ENCODE results near the gene FOCAD.

Gene FOCAD

GRCh38 chr9:20805766-20806165, 121.7 kb downstream of the FOCAD start:
- Histone ChIP-seq H3K9me3 (ENCODE audit: low read depth, low read length) (no peaks in the 10 kb centered on the region), H3K4me3 (no peak overlapping the region), H3K27ac (no peak overlapping the region), H3K36me3 (ENCODE audit: insufficient read depth, low read length) (no peaks in the 10 kb centered on the region), H3K9ac (ENCODE audit: insufficient read length) (no peak overlapping the region)
- no peak for DNase-seq (ENCODE audit: low read depth, low spot score)
- TF ChIP-seq FOXP2 (optimal IDR thresholded peaks at IDR 0.05; ENCODE audit: control extremely low read depth, extremely low read length, insufficient read depth) = no peak
- TF ChIP-seq EZH2 (IDR thresholded peaks at IDR 0.05) = no peak
- no peak for TF ChIP-seq POLR2AphosphoS5 (IDR thresholded peaks at IDR 0.05; ENCODE audit: borderline replicate concordance, low read depth, low read length)

GRCh38 chr9:20808002-20808401, 123.9 kb downstream of the FOCAD start:
- no peak overlapping the region for H3K4me3 ChIP-seq
- H3K27ac ChIP-seq = no peak overlapping the region
- H3K36me3 ChIP-seq (ENCODE audit: insufficient read depth, low read length) = no peaks in the 10 kb centered on the region
- H3K9me3 ChIP-seq (ENCODE audit: low read depth, low read length) = no peaks in the 10 kb centered on the region
- no peak overlapping the region for H3K9ac ChIP-seq (ENCODE audit: insufficient read length)
- no peak for DNase-seq (ENCODE audit: low read depth, low spot score)
- TF ChIP-seq POLR2AphosphoS5 (IDR thresholded peaks at IDR 0.05; ENCODE audit: borderline replicate concordance, low read depth, low read length) (no peak), EZH2 (IDR thresholded peaks at IDR 0.05) (no peak), FOXP2 (optimal IDR thresholded peaks at IDR 0.05; ENCODE audit: control extremely low read depth, extremely low read length, insufficient read depth) (no peak)

GRCh38 chr9:20811872-20812271, 127.8 kb downstream of the FOCAD start:
- TF ChIP-seq POLR2AphosphoS5 (IDR thresholded peaks at IDR 0.05; ENCODE audit: borderline replicate concordance, low read depth, low read length) = no peak
- no peak for TF ChIP-seq EZH2 (IDR thresholded peaks at IDR 0.05)
- no peak for TF ChIP-seq FOXP2 (optimal IDR thresholded peaks at IDR 0.05; ENCODE audit: control extremely low read depth, extremely low read length, insufficient read depth)
- Histone ChIP-seq H3K27ac (no peak overlapping the region), H3K36me3 (ENCODE audit: insufficient read depth, low read length) (no peaks in the 10 kb centered on the region), H3K9me3 (ENCODE audit: low read depth, low read length) (no peaks in the 10 kb centered on the region), H3K9ac (ENCODE audit: insufficient read length) (no peak overlapping the region), H3K4me3 (no peak overlapping the region)
- DNase-seq (ENCODE audit: low read depth, low spot score) = no peak

GRCh38 chr9:20815923-20816703, 132.1 kb downstream of the FOCAD start:
- H3K27ac ChIP-seq = no peak overlapping the region
- TF ChIP-seq FOXP2 (optimal IDR thresholded peaks at IDR 0.05; ENCODE audit: control extremely low read depth, extremely low read length, insufficient read depth) (no peak), EZH2 (IDR thresholded peaks at IDR 0.05) (no peak), POLR2AphosphoS5 (IDR thresholded peaks at IDR 0.05; ENCODE audit: borderline replicate concordance, low read depth, low read length) (no peak)

GRCh38 chr9:20823051-20823450, 139.0 kb downstream of the FOCAD start:
- Histone ChIP-seq H3K36me3 (ENCODE audit: insufficient read depth, low read length) (peaks cover 4% of the 10 kb centered on the region; the same call in 1 of the 2 replicates), H3K4me3 (no peak overlapping the region)
- no peak for DNase-seq (ENCODE audit: low read depth, low spot score)

More at GRCh38 chr9:20815923-20816703, 132.1 kb downstream of the FOCAD start:
- H3K9ac ChIP-seq (ENCODE audit: insufficient read length) = no peak overlapping the region
- no peak for DNase-seq (ENCODE audit: low read depth, low spot score)
- H3K9me3 ChIP-seq (ENCODE audit: low read depth, low read length) = peaks cover 6% of the 10 kb centered on the region; the same call in 1 of the 2 replicates
- no peak overlapping the region for H3K4me3 ChIP-seq
- no peaks in the 10 kb centered on the region for H3K36me3 ChIP-seq (ENCODE audit: insufficient read depth, low read length)

GRCh38 chr9:20831028-20831427, 147.0 kb downstream of the FOCAD start:
- Histone ChIP-seq H3K9me3 (ENCODE audit: low read depth, low read length) (no peaks in the 10 kb centered on the region), H3K36me3 (ENCODE audit: insufficient read depth, low read length) (peaks cover 9% of the 10 kb centered on the region; the same call in 1 of the 2 replicates), H3K9ac (ENCODE audit: insufficient read length) (no peak overlapping the region), H3K27ac (no peak overlapping the region), H3K4me3 (no peak overlapping the region)
- DNase-seq (ENCODE audit: low read depth, low spot score) = no peak
- no peak for TF ChIP-seq EZH2 (IDR thresholded peaks at IDR 0.05)
- no peak for TF ChIP-seq FOXP2 (optimal IDR thresholded peaks at IDR 0.05; ENCODE audit: control extremely low read depth, extremely low read length, insufficient read depth)
- no peak for TF ChIP-seq POLR2AphosphoS5 (IDR thresholded peaks at IDR 0.05; ENCODE audit: borderline replicate concordance, low read depth, low read length)

More at GRCh38 chr9:20823051-20823450, 139.0 kb downstream of the FOCAD start:
- H3K9me3 ChIP-seq (ENCODE audit: low read depth, low read length) = peaks cover 5% of the 10 kb centered on the region; the same call in 1 of the 2 replicates
- H3K27ac ChIP-seq = no peak overlapping the region
- no peak for TF ChIP-seq POLR2AphosphoS5 (IDR thresholded peaks at IDR 0.05; ENCODE audit: borderline replicate concordance, low read depth, low read length)
- no peak for TF ChIP-seq EZH2 (IDR thresholded peaks at IDR 0.05)
- no peak overlapping the region for H3K9ac ChIP-seq (ENCODE audit: insufficient read length)

- no peak for TF ChIP-seq EZH2 (IDR thresholded peaks at IDR 0.05)
- TF ChIP-seq POLR2AphosphoS5 (IDR thresholded peaks at IDR 0.05; ENCODE audit: borderline replicate concordance, low read depth, low read length) = no peak
- no peak for TF ChIP-seq FOXP2 (optimal IDR thresholded peaks at IDR 0.05; ENCODE audit: control extremely low read depth, extremely low read length, insufficient read depth)
- Histone ChIP-seq H3K36me3 (ENCODE audit: insufficient read depth, low read length) (peaks cover 9% of the 10 kb centered on the region; the same call in 1 of the 2 replicates), H3K9me3 (ENCODE audit: low read depth, low read length) (no peaks in the 10 kb centered on the region)
These were observed 148.7 kb downstream of the FOCAD start for GRCh38 chr9:20832775-20833174.

GRCh38 chr9:20835377-20836286, 151.6 kb downstream of the FOCAD start:
- Histone ChIP-seq H3K36me3 (ENCODE audit: insufficient read depth, low read length) (peaks cover 12% of the 10 kb centered on the region; the same call in 1 of the 2 replicates), H3K27ac (no peak overlapping the region), H3K9me3 (ENCODE audit: low read depth, low read length) (no peaks in the 10 kb centered on the region), H3K9ac (ENCODE audit: insufficient read length) (no peak overlapping the region), H3K4me3 (no peak overlapping the region)
- DNase-seq (ENCODE audit: low read depth, low spot score) = no peak
- TF ChIP-seq EZH2 (IDR thresholded peaks at IDR 0.05) (no peak), POLR2AphosphoS5 (IDR thresholded peaks at IDR 0.05; ENCODE audit: borderline replicate concordance, low read depth, low read length) (no peak), FOXP2 (optimal IDR thresholded peaks at IDR 0.05; ENCODE audit: control extremely low read depth, extremely low read length, insufficient read depth) (no peak)

More at GRCh38 chr9:20832775-20833174, 148.7 kb downstream of the FOCAD start:
- no peak for DNase-seq (ENCODE audit: low read depth, low spot score)
- H3K27ac ChIP-seq = no peak overlapping the region
- no peak overlapping the region for H3K9ac ChIP-seq (ENCODE audit: insufficient read length)
- H3K4me3 ChIP-seq = no peak overlapping the region
